Panc1 (cell line): ENCODE results near the gene TRIM45. TPM values are rescaled to one million over a fixed set of nuclear protein-coding genes. Genes with fewer than 3 reads are reported as not detected.

Source experiments
- ATAC-seq: fragments of 200-7000 bp; cut with Tn5 transposase; 2 replicates; pipeline ENCODE4 v1.9.1; 2020; ENCODE audit warnings: mild to moderate bottlenecking, moderate library complexity
- BruUV-seq: library from RNA; stranded (reverse); fragments of 400-500 nt; replicated peaks from 2 replicates; lab custom pipeline; 2021; lab: Mats Ljungman, UMichigan
- CTCF ChIA-PET: fragments of 300-600 bp; sonication (Branson Sonifier 250); formaldehyde crosslinking; loops from one replicate; lab custom pipeline; 2022; ENCODE audit warnings: antibody characterized with exemption; lab: Charles Lee
- POLR2A ChIA-PET: fragments of 300-600 bp; sonication (Branson Sonifier 250); formaldehyde crosslinking; loops from one replicate; lab custom pipeline; 2022; ENCODE audit warnings: antibody characterized with exemption; lab: Charles Lee
- DNase-seq: peaks from one replicate; pipeline ENCODE4 v3.0.0-alpha.2; 2010; ENCODE audit warnings: low read depth, low spot score
- H3K27ac ChIP-seq: 2 replicates; pipeline ENCODE4 v1.5.1; 2011; ENCODE audit warnings: mild to moderate bottlenecking, low read length, inconsistent platforms
- H3K27me3 ChIP-seq: fragments of 200-500 bp; sonication (Bioruptor generic); 2 replicates; pipeline ENCODE4 v1.6.0; 2014; ENCODE audit warnings: low read length, inconsistent platforms; ENCODE audit not compliant: control insufficient read depth, insufficient read depth
- H3K36me3 ChIP-seq: fragments of 200-500 bp; sonication (Bioruptor generic); 2 replicates; pipeline ENCODE4 v1.5.1; 2014; ENCODE audit warnings: inconsistent platforms, mild to moderate bottlenecking, low read length, moderate library complexity; ENCODE audit not compliant: control insufficient read depth, insufficient read depth
- H3K4me1 ChIP-seq: 2 replicates; pipeline ENCODE4 v1.5.1; 2011; ENCODE audit warnings: inconsistent platforms, mild to moderate bottlenecking, low read length, moderate library complexity; ENCODE audit not compliant: control insufficient read depth, insufficient read depth
- H3K4me3 ChIP-seq, 2 experiments: 2 replicates each; pipeline ENCODE4 v1.5.1; 2011 to 2012; ENCODE audit warnings: low read depth in 2 of 2, low read length in 2 of 2, mild to moderate bottlenecking in 2 of 2, inconsistent platforms in 1 of 2, moderate library complexity in 1 of 2
- H3K9me3 ChIP-seq: fragments of 200-500 bp; sonication (Bioruptor generic); 2 replicates; pipeline ENCODE4 v1.5.1; 2014; ENCODE audit warnings: low read depth, mild to moderate bottlenecking, inconsistent platforms, low read length, moderate library complexity; ENCODE audit not compliant: control insufficient read depth, insufficient read depth
- POLR2AphosphoS5 ChIP-seq: IDR thresholded peaks from 2 replicates; pipeline ENCODE4 v1.6.1; 2012; ENCODE audit warnings: mild to moderate bottlenecking, low read depth, low read length, moderate library complexity
- SIN3A ChIP-seq: IDR thresholded peaks from 2 replicates; pipeline ENCODE4 v1.6.1; 2012; ENCODE audit warnings: low read depth, mild to moderate bottlenecking, low read length, moderate library complexity, borderline replicate concordance; ENCODE audit not compliant: insufficient read depth
- TCF7L2 ChIP-seq: IDR thresholded peaks from 2 replicates; pipeline ENCODE4 v1.6.1; 2011; ENCODE audit warnings: mild to moderate bottlenecking, low read depth, low read length, inconsistent platforms
- in situ Hi-C: cut with HindIII; loops from 2 replicates; pipeline ENCODE4 v1.10.0; 2016; ENCODE audit warnings: low sequenced_read_pairs, low pct_unique_long_range_greater_than_20kb
- intact Hi-C: fragments of 100-400 bp; cut with micrococcal nuclease; formaldehyde crosslinking; loops from one replicate; pipeline ENCODE4 v1.10.0; 2022; ENCODE audit not compliant: unreplicated experiment
- total RNA-seq: library from RNA; stranded (reverse); gene quantifications from one replicate; pipeline ENCODE4 v1.2.1, GENCODE V29; 2021; ENCODE audit not compliant: unreplicated experiment
- TF ChIP-seq, protein P1 (sequence below), 2 experiments: IDR thresholded peaks; 2 replicates each; pipeline ENCODE4 v1.6.1; 2011 to 2012; ENCODE audit warnings: low read depth in 2 of 2, control low read depth in 1 of 2, low read length in 1 of 2, mild to moderate bottlenecking in 1 of 2, moderate library complexity in 1 of 2; ENCODE audit not compliant: insufficient read depth in 1 of 2
- TF ChIP-seq, protein P2 (sequence below): fragments of 450-650 bp; IDR thresholded peaks from 2 replicates; pipeline ENCODE4 v1.5.1; 2017; ENCODE audit warnings: mild to moderate bottlenecking

TRIM45 gene
- total RNA-seq, 1 experiment from 2014 or later: 4.7 TPM

DNA sequence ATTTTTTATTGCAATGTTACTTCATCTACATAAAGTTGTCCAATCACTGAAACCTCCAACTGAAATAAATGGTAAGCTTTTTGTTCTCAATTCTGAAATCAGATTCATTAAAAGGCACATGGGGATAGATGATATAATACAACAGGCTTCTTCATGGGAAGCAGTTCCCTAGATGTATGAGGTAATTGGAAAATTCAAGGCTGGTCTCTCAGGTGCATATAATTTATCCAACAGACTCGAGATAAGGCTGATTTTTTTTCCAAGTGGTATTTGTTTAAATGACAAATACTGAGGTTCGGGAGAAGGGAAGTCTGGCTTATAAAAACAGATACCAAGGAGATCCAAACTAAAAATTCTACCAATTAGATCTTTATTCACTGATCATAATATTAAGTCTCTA is 14.2 kb downstream of the TRIM45 start:
- BruUV-seq: no TSS peak
- no peak for ATAC-seq
- ChIA-PET POLR2A (no interaction called here), CTCF (no interaction called here)
- in situ Hi-C loops (no loop called here), intact Hi-C loops (no loop called here)
- Histone ChIP-seq H3K4me1 (no peaks in the 10 kb centered on the region), H3K9me3 (no peaks in the 10 kb centered on the region), H3K36me3 (no peaks in the 10 kb centered on the region; the same call in 1 of the 2 replicates), H3K4me3 (no peak overlapping the region), H3K27ac (no peak overlapping the region), H3K27me3 (no peaks in the 10 kb centered on the region)
- TF ChIP-seq, protein P1, sequence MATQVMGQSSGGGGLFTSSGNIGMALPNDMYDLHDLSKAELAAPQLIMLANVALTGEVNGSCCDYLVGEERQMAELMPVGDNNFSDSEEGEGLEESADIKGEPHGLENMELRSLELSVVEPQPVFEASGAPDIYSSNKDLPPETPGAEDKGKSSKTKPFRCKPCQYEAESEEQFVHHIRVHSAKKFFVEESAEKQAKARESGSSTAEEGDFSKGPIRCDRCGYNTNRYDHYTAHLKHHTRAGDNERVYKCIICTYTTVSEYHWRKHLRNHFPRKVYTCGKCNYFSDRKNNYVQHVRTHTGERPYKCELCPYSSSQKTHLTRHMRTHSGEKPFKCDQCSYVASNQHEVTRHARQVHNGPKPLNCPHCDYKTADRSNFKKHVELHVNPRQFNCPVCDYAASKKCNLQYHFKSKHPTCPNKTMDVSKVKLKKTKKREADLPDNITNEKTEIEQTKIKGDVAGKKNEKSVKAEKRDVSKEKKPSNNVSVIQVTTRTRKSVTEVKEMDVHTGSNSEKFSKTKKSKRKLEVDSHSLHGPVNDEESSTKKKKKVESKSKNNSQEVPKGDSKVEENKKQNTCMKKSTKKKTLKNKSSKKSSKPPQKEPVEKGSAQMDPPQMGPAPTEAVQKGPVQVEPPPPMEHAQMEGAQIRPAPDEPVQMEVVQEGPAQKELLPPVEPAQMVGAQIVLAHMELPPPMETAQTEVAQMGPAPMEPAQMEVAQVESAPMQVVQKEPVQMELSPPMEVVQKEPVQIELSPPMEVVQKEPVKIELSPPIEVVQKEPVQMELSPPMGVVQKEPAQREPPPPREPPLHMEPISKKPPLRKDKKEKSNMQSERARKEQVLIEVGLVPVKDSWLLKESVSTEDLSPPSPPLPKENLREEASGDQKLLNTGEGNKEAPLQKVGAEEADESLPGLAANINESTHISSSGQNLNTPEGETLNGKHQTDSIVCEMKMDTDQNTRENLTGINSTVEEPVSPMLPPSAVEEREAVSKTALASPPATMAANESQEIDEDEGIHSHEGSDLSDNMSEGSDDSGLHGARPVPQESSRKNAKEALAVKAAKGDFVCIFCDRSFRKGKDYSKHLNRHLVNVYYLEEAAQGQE (IDR thresholded peaks at IDR 0.05; ENCODE audit: insufficient read depth in 1 of 2, low read depth in 2 of 2, low read length in 1 of 2): no peak
- TF ChIP-seq TCF7L2 (no peak), POLR2AphosphoS5 (no peak), SIN3A (no peak)
- TF ChIP-seq, protein P2, sequence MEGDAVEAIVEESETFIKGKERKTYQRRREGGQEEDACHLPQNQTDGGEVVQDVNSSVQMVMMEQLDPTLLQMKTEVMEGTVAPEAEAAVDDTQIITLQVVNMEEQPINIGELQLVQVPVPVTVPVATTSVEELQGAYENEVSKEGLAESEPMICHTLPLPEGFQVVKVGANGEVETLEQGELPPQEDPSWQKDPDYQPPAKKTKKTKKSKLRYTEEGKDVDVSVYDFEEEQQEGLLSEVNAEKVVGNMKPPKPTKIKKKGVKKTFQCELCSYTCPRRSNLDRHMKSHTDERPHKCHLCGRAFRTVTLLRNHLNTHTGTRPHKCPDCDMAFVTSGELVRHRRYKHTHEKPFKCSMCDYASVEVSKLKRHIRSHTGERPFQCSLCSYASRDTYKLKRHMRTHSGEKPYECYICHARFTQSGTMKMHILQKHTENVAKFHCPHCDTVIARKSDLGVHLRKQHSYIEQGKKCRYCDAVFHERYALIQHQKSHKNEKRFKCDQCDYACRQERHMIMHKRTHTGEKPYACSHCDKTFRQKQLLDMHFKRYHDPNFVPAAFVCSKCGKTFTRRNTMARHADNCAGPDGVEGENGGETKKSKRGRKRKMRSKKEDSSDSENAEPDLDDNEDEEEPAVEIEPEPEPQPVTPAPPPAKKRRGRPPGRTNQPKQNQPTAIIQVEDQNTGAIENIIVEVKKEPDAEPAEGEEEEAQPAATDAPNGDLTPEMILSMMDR: no peak
- no peak for DNase-seq

DNA sequence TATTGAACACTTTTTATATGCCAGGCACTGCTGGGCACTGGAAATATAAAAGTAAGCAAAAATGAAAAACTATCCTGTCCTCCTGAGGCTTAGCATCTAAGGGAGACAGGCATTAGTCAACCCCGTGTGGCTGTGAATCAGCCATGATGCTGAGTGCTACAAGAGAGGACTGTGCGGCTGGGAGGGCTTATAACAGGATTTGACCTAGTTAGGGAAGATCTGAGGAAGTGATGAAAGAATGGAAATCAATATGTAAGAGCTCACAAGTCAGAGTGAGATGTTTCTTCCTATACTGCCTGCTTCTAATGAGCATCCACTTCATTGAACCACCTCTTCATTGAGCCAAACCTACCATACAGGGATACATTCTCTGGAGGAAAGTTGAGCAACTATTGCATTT is 15.1 kb downstream of the TRIM45 start:
- Histone ChIP-seq H3K27ac (no peak overlapping the region), H3K9me3 (no peaks in the 10 kb centered on the region), H3K36me3 (no peaks in the 10 kb centered on the region; the same call in 1 of the 2 replicates), H3K4me1 (no peaks in the 10 kb centered on the region), H3K4me3 (no peak overlapping the region), H3K27me3 (no peaks in the 10 kb centered on the region)
- DNase-seq (no peak), ATAC-seq (no peak)
- no TSS peak for BruUV-seq
- POLR2A ChIA-PET: no interaction called here
- CTCF ChIA-PET: no interaction called here
- TF ChIP-seq, protein P1 (IDR thresholded peaks at IDR 0.05; ENCODE audit: insufficient read depth in 1 of 2, low read depth in 2 of 2, low read length in 1 of 2): no peak
- no peak for TF ChIP-seq SIN3A
- TF ChIP-seq TCF7L2: no peak
- TF ChIP-seq, protein P2: no peak
- no peak for TF ChIP-seq POLR2AphosphoS5
- in situ Hi-C loops: no loop called here
- intact Hi-C loops: no loop called here
